Aorta (tissue), 5 donors: ENCODE measurements around the gene SYCP3. TPM values are rescaled to one million over a fixed set of nuclear protein-coding genes. Genes with fewer than 3 reads are reported as not detected.

ENCODE experiments used
- ATAC-seq: fragments of 200-7000 bp; cut with Tn5 transposase; one replicate; pipeline ENCODE4 v1.9.1; 2022; ENCODE audit warnings: moderate library complexity; ENCODE audit not compliant: low FRiP score
- DNase-seq, 2 donors: peaks; one replicate each; pipeline ENCODE4 v3.0.0-alpha.2; 2020
- H3K27ac ChIP-seq, 2 donors: one replicate each; pipeline ENCODE4 v1.5.1; 2013; ENCODE audit warnings: low read length in 2 of 2, mild to moderate bottlenecking in 2 of 2, moderate library complexity in 2 of 2, control low read depth in 1 of 2, inconsistent platforms in 1 of 2, low read depth in 1 of 2
- H3K27me3 ChIP-seq, 2 donors: one replicate each; pipeline ENCODE4 v1.6.1; 2013; ENCODE audit warnings: control low read depth in 1 of 2, low read length in 1 of 2, mild to moderate bottlenecking in 1 of 2, moderate library complexity in 1 of 2; ENCODE audit not compliant: insufficient read depth in 2 of 2, control insufficient read depth in 1 of 2
- H3K36me3 ChIP-seq, 2 donors: one replicate each; pipeline ENCODE4 v1.6.1; 2013; ENCODE audit warnings: control low read depth in 1 of 2, low read length in 1 of 2, mild to moderate bottlenecking in 1 of 2; ENCODE audit not compliant: insufficient read depth in 2 of 2, control insufficient read depth in 1 of 2
- H3K4me1 ChIP-seq, 2 donors: one replicate each; pipeline ENCODE4 v1.6.1; 2013; ENCODE audit warnings: low read length in 2 of 2, control low read depth in 1 of 2, mild to moderate bottlenecking in 1 of 2, moderate library complexity in 1 of 2; ENCODE audit not compliant: insufficient read depth in 2 of 2, control insufficient read depth in 1 of 2
- H3K4me3 ChIP-seq, 2 donors: one replicate each; pipeline ENCODE4 v1.5.1; 2013; ENCODE audit warnings: low read length in 2 of 2, control low read depth in 1 of 2, mild to moderate bottlenecking in 1 of 2
- H3K9me3 ChIP-seq: one replicate; pipeline ENCODE4 v1.6.1; 2013; ENCODE audit warnings: mild to moderate bottlenecking, low read length; ENCODE audit not compliant: control insufficient read depth
- WGBS, 2 donors: extraction: QIAGEN DNeasy Blood & Tissue Kit; methylation state at CpG; one replicate each; pipeline ENCODE4 v1.1.7; 2013; 5-methylcytosine and 5-hydroxymethylcytosine counted together
- intact Hi-C, 2 donors: fragments of 100-400 bp; cut with DNase I; formaldehyde crosslinking; loops; one replicate each; pipeline versions ENCODE4 v1.14.2 to v1.15.0; 2022
- long read RNA-seq, 2 donors: library from polyadenylated mRNA; unstranded; transcript quantifications; one replicate each; pipeline ENCODE4 v2.0.0, GENCODE V29; 2020 to 2021
- polyA plus RNA-seq, 2 donors: library from polyadenylated mRNA; stranded (reverse); fragments of 200-250 nt; gene quantifications; one replicate each; pipeline ENCODE4 v1.2.3, GENCODE V29; 2013
- total RNA-seq, 2 donors: library from RNA; stranded (reverse); fragmentation: NEBNext Ultra II Directional; extraction: Animal tissue kit (Norgen Biotek cat#: 25700); gene quantifications; one replicate each; pipeline ENCODE4 v1.2.1, GENCODE V29; 2021
- donor health status: healthy with polysubstance abuse.
- donor health status: Bipolar disorder and iron deficiency.
- donor health status: DM: no; HTN: no; CAD: no.
- donor health status: DM: no; HTN: no; CAD: no.
- donor health status: DM: yes; HTN: yes; CAD: no.

Gene SYCP3
- total RNA-seq (under 1 TPM; 0.48 to 0.65 TPM), polyA plus RNA-seq (under 1 TPM in 1 of 2 donors, not detected in 1; 0.03 TPM)
- long read RNA-seq, donor 1, partial matches to known transcripts = 0 of 4 reads
- long read RNA-seq, donor 1, other reads (novel, unspliced or antisense) = 4 of 4 reads
- long read RNA-seq, donor 2, partial matches to known transcripts = 0 of 7 reads
- long read RNA-seq, donor 2, other reads (novel, unspliced or antisense) = 7 of 7 reads

- H3K27ac ChIP-seq = no peak within 1 kb of the TSS
- H3K27me3 ChIP-seq = no peaks in the 10 kb centered on the region
- WGBS, 2 donors = 97 to 98% methylated on average over 55 to 57 of the region's 57 CpGs
- DNase-seq = peak in 1 of 2 donors; percentile 74
- no peaks in the 10 kb centered on the region for H3K9me3 ChIP-seq
- no peak for ATAC-seq
- H3K4me1 ChIP-seq = no peaks in the 10 kb centered on the region
- H3K4me3 ChIP-seq = no peak within 1 kb of the TSS
- peaks cover 0 to 3% of the 10 kb centered on the region in 2 donors for H3K36me3 ChIP-seq
- intact Hi-C loops = no loop called here
Observed at GRCh38 chr12:101738920-101739665, at the start of gene SYCP3. SYCP3 (minus strand) TSS chr12:101739462; CDS start chr12:101737935, 1,527 bp downstream.

DNA sequence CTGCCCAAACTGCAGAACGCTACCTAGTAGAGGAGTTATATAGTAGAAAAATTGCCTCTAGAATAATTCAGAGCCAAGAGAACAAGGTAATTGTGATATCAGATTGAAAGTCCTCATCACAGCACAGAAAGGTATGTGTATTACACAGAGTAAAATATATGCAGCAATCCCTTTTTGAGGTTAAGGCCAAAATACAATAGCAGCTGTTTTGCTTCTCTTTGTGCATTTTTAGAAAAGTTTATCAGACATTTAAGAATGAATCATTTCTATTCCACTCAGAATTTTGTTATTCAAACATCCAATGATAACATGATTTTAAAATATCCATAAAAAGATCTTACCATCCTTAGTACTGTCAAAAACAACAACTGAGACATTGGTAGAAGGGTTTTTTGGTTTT, 46.4 kb upstream of the SYCP3 start:
- Histone ChIP-seq H3K4me3 (no peak overlapping the region), H3K27me3 (no peaks in the 10 kb centered on the region), H3K9me3 (no peaks in the 10 kb centered on the region), H3K4me1 (no peaks in the 10 kb centered on the region), H3K27ac (no peak overlapping the region), H3K36me3 (peaks cover 0 to 3% of the 10 kb centered on the region in 2 donors)
- DNase-seq = no peak
- WGBS, 2 donors = 91 to 94% methylated on average over 1 of the region's 1 CpG
- ATAC-seq = no peak
- intact Hi-C loops = no loop called here

DNA sequence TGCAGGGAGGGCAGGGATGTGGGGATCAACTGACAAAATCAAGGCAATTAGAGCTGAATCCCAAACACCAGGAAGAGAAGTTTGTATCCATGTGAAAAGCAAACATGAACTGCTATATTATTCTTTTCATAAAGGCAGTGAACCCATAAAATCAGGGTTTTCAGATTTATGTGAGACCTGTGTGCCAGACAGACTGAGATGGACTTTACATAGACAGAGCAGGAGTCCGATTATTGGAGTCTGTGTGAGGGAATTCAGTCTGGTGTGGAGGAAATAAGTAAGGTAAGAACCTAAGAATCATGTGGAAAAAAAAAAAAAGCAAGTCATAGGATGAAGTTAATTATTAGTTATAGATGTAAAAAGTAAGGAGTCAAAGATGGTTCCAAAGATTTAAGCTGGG, 45.1 kb upstream of the SYCP3 start:
- H3K27ac ChIP-seq = no peak overlapping the region
- no peaks in the 10 kb centered on the region for H3K4me1 ChIP-seq
- ATAC-seq (no peak), DNase-seq (no peak)
- WGBS, 2 donors = 91 to 93% methylated on average over 1 of the region's 1 CpG
- intact Hi-C loops = no loop called here
- no peaks in the 10 kb centered on the region for H3K9me3 ChIP-seq
- H3K27me3 ChIP-seq = no peaks in the 10 kb centered on the region
- peaks cover 0 to 6% of the 10 kb centered on the region in 2 donors for H3K36me3 ChIP-seq
- no peak overlapping the region for H3K4me3 ChIP-seq

DNA sequence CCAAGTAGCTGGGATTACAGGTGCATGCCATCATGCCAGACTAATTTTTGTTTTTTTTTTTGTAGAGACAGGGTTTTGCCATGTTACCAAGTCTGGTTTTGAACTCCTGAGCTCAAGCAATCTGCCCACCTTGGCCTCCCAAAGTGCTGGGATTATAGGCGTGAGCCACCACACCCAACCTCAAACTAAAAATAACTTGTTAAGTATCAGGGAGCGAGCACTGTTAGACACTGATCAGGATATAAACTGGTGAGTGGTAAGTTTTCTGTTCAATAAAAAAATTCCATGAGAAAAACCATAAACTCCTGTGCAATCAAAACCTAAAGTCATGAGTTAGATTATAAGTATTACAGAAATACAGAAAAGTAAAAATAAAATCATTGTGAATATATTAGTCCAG, 44.6 kb upstream of the SYCP3 start:
- Histone ChIP-seq H3K36me3 (peaks cover 0 to 6% of the 10 kb centered on the region in 2 donors), H3K4me1 (no peaks in the 10 kb centered on the region), H3K9me3 (no peaks in the 10 kb centered on the region), H3K27me3 (no peaks in the 10 kb centered on the region), H3K27ac (no peak overlapping the region), H3K4me3 (no peak overlapping the region)
- ATAC-seq = no peak
- WGBS, 2 donors = 90 to 93% methylated on average over 2 of the region's 2 CpGs
- no peak for DNase-seq
- intact Hi-C loops = no loop called here

DNA sequence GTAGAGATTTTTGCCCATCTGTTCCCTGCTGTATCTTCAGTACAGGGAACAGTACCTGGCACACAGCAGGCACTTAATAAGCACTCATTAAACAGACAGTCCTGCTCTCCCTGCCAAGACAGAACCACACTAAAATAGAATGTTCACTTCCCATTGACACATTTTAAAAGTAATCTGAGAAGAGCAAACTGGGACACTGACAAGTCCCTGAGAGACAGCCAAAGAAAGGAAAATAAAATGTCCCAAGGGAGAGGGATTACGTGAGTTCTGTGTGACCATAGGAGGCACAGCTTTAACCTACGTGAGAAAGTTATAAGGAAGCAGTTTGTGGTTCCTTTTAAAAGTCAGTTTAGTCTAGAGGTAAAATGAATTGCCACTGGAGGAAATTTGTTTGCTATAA, 43.9 kb upstream of the SYCP3 start:
- ATAC-seq = no peak
- Histone ChIP-seq H3K36me3 (peaks cover 0 to 6% of the 10 kb centered on the region in 2 donors), H3K9me3 (no peaks in the 10 kb centered on the region), H3K4me3 (no peak overlapping the region), H3K4me1 (no peaks in the 10 kb centered on the region), H3K27me3 (no peaks in the 10 kb centered on the region), H3K27ac (no peak overlapping the region)
- intact Hi-C loops = no loop called here
- no peak for DNase-seq
- WGBS, 2 donors = 29 to 43% methylated on average over 2 of the region's 2 CpGs

GRCh38 chr12:101782273-101782731, 43.0 kb upstream of the SYCP3 start:
- no peaks in the 10 kb centered on the region for H3K9me3 ChIP-seq
- DNase-seq (no peak), ATAC-seq (no peak)
- 89 to 92% methylated on average over 3 of the region's 3 CpGs for WGBS, 2 donors
- H3K4me3 ChIP-seq = no peak overlapping the region
- H3K27ac ChIP-seq = no peak overlapping the region
- peaks cover 0 to 6% of the 10 kb centered on the region in 2 donors for H3K36me3 ChIP-seq
- no peaks in the 10 kb centered on the region for H3K27me3 ChIP-seq
- intact Hi-C loops = no loop called here
- no peaks in the 10 kb centered on the region for H3K4me1 ChIP-seq

GRCh38 chr12:101781834-101782233, 42.6 kb upstream of the SYCP3 start:
- no peak overlapping the region for H3K27ac ChIP-seq
- no peak overlapping the region for H3K4me3 ChIP-seq
- intact Hi-C loops = no loop called here
- no peaks in the 10 kb centered on the region for H3K4me1 ChIP-seq
- no peaks in the 10 kb centered on the region for H3K27me3 ChIP-seq
- H3K36me3 ChIP-seq = peaks cover 0 to 6% of the 10 kb centered on the region in 2 donors
- ATAC-seq (no peak), DNase-seq (no peak)
- WGBS, 2 donors = 92 to 94% methylated on average over 3 of the region's 3 CpGs
- no peaks in the 10 kb centered on the region for H3K9me3 ChIP-seq

DNA sequence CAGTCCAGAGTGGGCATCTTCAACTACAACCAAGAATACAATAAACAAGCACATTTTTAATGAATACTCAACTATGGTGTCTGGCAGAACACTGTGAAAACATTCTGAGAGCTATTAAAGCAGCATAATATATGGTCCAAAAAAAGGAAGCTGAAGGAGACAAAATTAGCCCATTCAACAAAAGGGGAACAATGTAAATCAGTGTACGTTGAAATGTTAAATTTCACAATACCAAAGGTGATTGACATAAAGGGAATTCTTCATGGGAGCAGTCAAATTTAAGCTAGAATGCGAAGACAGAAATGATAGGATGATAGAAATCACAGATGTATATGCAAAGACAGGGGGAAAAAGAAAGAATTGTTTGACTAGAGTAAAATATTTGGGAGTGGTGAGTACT, 41.3 kb upstream of the SYCP3 start:
- Histone ChIP-seq H3K9me3 (no peaks in the 10 kb centered on the region), H3K27ac (no peak overlapping the region), H3K4me1 (no peaks in the 10 kb centered on the region), H3K36me3 (peaks cover 0 to 7% of the 10 kb centered on the region in 2 donors), H3K4me3 (no peak overlapping the region), H3K27me3 (no peaks in the 10 kb centered on the region)
- ATAC-seq = no peak
- WGBS, 2 donors = 90 to 92% methylated on average over 2 of the region's 2 CpGs
- no peak for DNase-seq
- intact Hi-C loops = no loop called here

DNA sequence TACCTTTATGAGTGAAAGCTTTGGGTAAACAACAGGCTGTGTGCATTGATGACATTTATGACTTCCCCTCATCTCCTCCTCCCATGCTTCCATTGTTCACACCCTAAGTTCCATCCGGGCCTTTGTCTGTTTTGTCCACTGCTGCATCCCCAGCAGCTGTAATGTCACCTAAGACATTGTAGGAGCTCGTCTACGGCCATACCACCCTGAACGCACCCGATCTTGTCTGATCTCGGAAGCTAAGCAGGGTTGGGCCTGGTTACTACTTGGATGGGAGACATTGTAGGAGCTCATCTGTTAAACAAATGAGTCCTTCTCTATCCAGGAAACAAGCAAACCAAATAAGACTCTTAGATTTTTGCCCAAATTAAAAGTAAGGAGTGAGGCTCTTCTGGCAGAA, 40.4 kb upstream of the SYCP3 start:
- Histone ChIP-seq H3K27me3 (no peaks in the 10 kb centered on the region), H3K27ac (no peak overlapping the region), H3K4me3 (no peak overlapping the region), H3K36me3 (peaks cover 0 to 4% of the 10 kb centered on the region in 2 donors), H3K4me1 (no peaks in the 10 kb centered on the region), H3K9me3 (no peaks in the 10 kb centered on the region)
- intact Hi-C loops = no loop called here
- ATAC-seq (no peak), DNase-seq (no peak)
- 94 to 96% methylated on average over 6 of the region's 6 CpGs for WGBS, 2 donors
